GM03348 (cell line): Measurements from ENCODE around the gene MS4A15.

ENCODE experiments used
- DNase-seq: peaks from one replicate; pipeline ENCODE4 v3.0.0; 2012; ENCODE audit warnings: low spot score

MS4A15 gene

DNA sequence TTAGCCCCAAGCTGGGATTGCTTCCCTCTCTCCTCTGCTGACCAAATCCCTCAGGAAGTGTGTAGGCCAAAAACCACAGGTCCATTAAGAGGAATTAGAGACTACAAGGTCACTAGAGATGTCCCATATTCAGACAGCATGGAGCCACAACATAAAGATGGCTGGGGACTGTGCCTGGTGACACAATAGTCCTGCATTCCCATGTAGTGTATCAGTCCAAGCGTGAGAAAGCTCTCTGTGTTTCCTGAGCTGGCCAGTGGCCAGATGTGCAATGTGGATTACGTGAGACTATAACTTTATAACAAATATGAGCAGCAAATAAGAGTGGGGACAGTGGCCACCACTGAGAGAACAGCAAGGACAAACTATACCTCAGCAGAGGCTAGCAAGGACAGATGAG is 20.9 kb downstream of the MS4A15 start:
- DNase-seq, result peak; percentile 61

DNA sequence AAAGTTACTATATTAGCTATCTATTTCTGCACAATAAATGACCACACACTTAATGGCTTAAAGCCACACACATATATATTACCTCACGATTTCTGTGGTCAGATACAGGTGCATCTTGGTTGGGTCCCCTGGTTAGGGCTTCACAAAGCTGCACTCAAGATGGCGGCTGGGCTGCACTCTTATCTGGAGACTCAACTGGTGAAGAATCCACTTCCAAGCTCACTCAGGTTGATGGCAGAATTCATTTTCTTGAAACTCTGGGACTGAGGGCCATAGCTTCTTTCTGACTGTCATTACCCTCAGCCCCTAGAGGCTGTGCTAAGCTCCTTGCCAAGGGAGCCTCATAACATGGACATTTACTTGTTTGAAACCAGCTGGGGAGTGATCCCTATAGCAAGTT is 23.4 kb downstream of the MS4A15 start:
- no peak for DNase-seq

DNA sequence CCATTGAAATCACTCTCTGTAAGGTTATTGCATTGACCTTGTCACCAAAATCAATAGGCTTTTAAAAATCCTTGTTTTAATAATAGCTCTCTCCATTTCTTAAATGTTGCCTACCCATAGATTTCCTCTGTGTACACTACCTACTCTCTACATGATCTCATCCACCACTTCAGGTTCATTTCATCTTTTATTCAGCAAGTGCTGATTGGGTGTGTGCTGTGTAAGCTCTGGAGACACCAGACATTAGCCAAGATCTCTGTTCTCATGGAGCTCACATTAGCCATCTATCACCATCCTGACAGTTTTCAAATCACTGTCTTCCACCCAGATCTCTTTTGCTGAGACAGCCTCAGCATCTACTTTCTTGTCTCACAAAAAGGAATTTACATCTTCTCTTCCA is 24.1 kb downstream of the MS4A15 start:
- no peak for DNase-seq

DNA sequence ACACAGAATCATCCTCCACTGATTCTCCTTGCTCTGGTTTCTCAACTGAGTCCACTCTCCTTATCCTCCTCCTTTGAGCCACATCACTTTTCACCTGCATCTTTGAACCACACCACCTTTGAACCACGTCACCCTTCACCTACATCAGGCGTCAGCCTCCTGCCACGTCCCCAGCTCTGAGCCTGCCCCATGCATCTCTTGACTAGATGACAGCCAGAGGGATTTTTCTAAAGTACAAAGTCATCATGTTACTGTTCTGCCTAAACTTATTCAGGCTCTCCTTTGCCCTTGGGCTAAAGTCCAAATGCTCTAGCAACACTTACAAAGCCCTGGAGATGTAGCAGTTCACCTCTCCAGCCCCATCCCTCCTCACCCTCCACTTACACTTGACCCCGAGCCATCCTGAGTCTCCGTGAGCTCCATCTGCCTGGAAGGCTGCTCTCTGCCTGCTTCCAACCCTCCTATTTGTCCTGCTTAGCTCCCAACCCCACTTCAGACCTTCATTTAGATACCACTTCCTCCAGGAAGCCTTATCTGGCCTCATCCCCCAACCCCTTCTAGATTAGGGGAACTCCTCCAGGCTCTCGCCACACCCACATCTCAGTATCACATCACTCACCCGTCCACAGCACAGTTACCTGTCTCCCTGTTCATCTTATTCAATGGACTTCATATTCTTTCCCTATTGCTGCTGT is 24.8 kb downstream of the MS4A15 start:
- DNase-seq, result no peak

DNA sequence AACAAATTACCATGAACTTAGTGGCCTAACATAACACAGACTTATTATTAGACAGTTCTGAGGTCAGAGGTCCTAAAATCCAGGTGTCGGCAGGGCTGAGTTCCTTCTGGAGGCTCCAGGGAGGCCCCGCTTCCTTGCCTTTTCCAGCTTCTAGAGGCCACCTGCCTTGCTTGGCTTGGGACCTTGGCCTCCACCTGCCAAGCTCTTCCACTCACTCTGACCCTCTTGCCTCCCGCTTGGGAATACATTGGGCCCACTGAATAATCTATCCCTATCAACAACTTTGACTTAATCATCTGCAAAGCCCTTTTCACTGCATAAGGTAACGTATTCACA is 25.3 kb downstream of the MS4A15 start:
- no peak for DNase-seq

DNA sequence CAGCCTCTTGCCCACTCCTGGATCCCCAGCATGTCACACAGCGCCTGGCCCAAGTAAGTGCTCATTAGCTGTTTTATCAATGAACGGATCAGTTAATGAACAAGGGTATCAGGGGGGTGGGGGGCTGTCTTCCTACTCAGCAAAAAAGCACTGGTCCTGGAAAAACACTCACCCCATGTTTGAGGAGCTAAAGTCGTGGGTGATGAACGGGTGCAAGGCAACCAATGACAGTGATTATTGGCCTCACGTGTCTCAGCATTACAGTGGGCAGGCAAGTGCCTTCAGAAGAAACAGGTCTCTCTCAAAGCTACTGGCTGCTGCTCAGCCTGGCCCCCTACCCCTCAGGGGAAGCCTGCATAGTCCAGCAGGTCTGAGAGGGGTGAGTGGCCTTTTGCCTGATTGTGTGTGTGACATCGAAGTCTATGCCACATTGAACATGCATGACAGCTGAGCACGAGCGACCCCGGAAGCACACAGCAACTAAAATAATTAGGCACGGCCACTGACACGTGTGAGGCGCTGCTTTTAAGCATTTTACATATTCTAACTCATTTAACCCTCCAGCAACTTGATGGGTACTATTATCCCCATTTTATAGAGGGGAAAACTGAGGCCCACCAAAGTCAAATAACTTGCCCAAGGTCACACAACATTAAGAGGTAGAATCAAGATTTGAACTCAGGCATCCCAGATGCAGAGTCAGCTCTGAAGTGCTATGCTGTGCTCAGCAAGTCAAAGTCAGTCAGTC is 25.9 kb downstream of the MS4A15 start:
- DNase-seq, result no peak

DNA sequence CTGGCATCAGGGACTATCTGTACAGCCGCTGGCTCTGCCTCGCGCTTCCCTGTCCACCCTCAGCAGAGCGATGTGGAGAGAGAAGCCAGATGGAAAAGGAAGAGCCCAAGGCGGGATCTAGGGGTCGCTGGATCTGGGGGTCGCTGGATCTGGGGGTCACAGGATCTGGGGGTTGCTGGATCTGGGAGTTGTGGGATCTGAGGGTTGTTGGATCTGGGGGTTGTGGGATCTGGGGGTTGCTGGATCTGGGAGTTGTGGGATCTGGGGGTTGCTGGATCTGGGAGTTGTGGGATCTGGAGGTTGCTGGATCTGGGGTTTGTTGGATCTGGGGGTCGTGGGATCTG is 26.4 kb downstream of the MS4A15 start:
- DNase-seq, result no peak

DNA sequence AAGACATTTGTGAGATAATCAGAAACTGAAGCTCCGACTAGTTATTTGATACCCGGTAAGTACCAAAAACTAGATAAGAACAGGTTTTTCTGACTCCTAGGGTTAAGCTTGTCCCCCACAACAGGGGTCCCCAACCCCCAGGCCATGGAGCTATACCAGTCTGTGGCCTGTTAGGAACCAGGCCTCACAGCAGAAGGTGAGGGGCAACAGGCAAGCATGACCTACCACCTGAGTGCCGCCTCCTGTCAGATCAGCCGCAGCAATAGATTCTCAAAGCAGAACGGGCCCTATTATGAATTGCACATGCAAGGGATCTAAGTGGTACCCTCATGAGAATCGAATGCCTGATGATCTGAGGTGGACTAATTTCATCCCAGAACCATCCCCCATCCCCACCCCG is 27.2 kb downstream of the MS4A15 start:
- no peak for DNase-seq

DNA sequence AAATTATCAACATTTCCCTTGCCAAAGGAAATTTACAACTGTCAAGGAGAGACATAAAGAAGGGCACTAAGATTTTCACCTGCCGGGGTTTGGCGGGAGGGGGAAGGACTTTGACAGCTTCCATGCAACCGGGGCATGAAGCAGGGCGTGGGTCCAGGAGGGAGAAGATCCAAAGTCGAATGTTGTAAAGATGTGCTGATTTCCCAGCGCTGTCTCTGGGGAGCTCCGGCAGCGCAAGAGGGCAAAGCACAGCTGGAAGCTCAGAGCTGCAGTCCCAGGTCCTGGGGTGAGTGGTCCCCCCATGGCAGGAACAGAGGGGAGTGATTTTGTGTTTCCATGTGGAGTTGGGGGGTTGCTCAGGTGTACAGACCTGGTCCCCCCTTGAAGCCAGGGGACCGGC is 28.5 kb downstream of the MS4A15 start, which contains the start of gene MS4A10:
MS4A10 (plus strand) TSS at position 198 of the 400 bp plus-strand sequence. CDS start 5,003 bp downstream, outside the sequence.
- DNase-seq, result no peak

DNA sequence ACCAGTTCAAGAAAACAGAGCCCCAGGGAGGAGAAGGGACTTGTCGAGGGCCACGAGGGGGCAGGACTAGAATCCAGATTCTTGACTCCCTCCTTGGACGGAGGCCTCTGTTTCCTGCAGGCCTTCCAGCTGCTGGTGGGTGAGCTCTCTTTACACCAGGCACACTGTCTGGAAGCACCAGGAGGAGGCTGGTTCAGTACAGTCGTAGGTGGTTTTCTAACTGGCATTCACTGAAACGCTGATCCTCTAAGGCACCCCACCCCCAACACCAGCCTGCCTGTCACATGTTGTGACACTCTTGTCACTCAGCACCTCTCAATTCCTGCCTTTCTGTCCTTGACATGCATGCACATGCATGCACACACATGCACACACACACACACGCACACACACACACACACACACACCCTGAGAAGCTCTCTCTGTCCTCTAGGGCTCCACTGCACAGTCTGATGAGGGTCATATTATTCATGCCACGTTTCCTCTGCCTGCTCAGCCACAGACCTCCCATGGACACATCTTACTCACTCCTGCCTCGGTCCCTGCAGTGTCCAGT is 29.2 kb downstream of the MS4A15 start:
- no peak for DNase-seq

DNA sequence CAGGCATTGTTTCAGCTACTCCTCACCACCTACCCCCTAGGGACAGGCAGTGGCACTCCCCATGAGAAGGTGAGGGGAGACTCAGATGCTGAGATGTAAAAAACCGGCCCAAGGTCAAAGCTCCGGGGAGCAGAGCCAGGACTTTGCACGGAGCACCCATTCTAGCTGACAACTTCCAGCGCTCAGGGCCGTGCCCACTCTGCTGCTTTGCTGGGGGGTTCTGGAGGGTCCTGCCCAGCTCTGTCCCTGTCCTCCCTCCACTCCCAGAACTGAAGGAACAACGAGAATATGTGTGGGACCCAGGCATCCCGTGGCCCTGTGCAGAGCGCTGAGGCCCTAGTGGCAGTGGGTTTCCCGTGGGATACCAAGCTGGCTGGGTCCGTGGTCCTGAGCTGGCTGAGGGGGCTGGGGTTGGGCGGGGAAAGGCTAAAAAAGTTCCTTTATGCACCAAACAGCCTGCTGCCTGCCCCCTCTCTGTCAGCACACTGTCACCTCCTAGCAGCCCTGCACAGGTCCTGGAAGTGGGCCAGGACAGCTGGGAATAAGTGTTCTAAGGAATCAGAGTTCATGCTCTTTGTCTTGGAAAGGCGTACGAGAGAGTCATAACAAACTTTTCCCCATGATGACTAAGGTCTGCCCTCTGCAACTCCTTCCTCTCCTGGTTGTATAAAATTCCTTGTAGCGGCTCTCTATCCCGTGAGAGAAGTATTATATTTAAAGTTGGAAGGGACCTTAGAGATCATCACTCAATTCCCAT is 30.3 kb downstream of the MS4A15 start:
- DNase-seq, result peak; percentile 51

DNA sequence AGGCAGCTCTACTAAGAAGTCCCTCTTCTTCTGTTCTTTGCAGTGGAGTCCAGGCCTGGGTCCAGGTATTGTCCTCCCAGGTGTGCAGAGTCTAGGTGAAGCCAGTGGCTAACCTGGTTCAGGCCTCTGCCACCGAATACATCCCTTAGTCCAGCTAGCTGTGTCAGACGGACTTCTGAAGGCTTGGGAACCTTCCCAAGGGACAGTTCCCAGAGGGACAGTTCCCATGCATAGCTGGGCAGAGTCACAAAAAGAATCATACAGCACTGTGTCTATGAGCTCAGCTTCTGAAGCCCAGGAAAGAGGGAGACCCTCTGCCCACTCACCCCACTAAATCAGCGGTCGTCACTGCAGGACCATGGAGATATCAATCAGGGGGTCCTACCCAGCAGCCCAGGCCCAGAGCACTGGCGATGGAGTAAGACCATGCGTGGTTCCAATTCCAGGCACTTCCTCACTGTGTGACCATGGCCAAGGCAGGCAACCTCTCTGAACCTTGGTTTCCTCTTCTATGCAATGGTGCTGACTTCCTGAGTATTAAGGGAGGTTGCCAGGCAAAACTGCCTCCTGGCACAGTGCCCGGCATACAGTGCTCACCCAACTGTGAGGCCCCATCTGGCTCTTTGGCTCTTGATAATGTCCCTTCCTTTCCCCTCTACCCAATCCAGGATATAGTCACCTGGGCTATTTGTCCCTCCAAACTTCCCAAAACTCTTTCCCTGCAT is 31.9 kb downstream of the MS4A15 start:
- DNase-seq, result no peak

DNA sequence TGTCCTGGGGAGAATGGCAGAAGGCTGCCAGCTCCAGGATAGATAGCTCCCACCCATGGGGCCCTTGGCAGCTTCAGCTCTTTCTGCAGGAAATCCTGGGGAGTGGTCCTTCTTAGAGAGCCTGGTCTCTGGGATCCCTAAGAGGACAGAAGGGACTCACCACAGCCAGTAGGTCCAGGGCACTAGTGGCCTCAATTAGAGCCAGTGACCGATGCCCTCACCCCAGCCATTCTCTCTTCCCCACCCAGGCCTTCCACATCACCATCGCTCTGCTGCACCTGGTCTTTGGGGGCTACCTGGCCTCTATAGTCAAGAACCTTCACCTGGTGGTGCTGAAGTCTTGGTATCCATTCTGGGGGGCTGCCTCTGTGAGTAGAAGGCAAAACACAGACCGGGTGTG is 34.1 kb downstream of the MS4A15 start:
- no peak for DNase-seq

DNA sequence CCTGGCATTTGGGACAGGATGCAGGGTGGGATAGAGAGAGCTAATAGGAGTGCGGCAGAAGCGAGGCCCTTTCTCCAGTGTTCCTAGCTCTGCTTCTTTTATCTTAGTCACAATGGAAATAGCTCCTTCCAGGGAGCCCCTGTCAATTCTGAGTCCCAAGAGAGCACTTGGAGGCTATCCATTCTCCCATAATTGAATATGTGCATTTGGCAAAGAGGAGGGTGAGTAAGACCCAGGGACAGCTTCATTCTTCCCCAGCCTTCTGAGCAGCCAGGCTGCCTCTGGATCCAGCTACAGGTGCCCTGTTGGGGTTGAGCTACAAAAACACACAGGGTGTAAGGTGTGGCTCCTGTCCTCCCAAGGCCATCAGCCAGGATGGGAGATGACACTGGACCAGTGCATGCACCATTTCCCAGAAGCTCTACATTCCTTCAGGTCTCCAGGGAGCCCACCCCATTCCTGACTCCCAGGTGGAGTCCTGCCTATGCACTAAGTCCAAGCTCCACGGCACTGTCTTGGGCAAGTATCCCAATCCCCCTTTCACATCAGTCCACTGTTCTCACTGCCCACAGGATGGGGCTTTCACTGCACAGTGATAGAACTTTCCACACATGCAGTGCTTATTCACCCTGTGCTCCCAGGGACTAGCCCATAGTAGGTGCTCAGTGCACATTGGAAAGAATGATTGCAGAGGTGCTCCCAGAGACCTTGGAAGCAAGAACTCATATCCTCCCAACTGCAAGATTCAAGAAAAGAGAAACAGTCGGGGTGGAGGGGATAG is 34.7 kb downstream of the MS4A15 start:
- DNase-seq, result no peak

DNA sequence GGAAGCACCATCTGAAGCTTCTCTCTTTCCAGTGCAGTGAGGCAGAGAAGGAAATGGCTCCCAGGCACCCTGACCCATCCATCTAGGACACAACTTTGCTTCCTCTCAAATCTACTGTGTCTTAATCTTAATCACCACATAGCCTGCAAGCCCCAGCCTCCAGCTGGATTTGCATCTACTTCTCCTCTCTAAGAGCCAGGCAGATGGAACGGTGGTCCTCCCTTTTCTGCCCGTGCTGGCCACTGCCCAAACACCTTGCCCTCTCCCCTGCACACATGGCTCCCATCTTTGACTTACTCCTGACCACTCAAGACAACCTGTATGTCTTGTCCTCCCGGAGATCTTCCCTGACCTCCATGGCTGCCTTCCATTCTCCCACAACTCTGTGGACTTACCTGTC is 35.9 kb downstream of the MS4A15 start:
- DNase-seq, result no peak

DNA sequence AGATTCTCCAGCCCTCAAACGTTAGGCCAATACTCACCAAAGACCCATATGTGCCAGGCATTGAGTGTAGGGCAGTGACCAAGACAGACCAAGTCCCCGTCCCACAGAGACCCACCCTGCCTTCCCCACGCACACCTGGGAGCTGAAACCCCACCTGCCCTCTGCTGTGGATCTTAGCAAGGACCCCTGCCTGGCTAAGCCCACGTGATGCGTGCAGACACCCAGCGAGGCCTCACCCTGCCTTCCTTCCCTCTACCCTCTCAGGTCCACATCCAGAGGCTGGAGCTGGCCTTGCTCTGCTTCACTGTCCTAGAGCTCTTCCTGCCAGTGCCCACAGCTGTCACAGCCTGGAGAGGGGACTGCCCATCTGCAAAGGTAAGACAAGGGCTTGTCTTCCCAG is 38.6 kb downstream of the MS4A15 start:
- DNase-seq, result no peak

DNA sequence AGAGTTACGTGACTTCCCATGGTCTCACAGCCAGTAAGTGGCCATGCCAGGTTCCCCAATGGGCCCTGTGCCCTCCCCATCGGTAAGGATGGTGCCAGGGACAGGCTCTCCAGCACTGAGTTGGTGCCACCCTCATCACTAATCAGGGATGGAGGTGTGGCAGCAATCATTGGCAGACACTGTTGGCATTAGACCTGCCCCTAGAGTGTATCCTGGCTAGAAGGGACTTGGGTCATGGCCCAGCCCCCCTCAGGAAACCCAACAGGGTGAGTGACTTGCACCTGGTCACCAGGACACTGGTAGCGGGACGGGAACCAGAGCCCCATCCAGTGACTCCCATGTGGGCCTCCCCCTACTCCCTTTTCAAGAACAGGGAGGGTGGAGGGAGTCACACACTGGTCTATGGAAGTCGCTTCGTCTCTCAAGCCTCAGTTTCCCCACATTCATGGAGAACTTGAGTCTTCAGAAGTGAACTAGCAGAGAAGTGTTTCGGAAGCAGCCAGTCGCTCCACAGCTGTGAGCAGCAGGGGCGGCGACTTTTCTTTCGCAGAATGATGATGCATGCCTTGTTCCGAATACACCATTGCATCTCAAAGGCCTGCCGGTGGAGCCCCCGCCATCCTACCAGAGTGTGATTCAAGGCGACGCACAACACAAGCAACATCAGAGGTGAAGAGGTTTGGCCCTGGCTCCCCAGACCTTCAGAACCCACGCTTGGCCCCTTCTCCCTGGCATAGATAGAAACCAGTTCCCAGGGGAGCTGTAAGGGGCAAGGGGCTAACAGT is 41.4 kb downstream of the MS4A15 start:
- no peak for DNase-seq

DNA sequence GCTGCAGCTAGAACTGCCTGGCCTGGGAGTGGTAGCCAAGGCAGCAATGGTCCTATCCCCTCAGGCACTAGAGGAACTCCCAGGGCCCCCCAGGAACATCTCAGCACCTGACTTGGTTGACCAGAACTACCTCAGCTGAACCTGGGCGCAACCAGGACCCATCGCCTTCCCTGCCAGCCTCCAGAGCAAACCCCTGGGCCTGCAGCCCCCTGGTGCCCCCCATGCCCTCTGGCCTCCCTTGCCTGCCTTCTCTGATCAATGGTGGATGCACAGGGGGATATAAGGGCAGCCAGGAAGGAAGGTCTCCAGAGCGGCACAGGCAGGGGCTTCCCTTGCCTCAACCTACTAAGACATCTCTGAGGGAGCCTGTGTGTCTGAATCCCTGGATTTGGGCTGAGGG is 42.0 kb downstream of the MS4A15 start:
- no peak for DNase-seq

DNA sequence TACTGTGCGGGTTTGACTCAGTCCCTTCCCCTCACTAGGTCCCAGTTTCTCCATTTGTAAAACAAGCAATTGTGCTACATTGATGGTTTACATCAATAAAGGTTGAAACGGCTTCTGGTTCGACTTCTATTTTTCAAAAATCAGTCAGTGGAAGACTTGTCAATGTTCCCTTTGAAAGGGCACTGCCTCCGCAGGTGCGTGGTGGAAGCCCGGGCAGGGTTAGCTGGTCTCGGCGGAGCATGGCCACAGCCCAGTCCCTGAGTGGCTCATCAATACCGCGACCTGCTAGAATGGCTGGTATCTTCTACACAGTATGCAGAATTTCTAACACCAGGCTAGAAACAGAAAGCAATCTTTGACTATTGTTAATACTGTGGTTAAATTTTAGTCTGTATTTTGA is 44.5 kb downstream of the MS4A15 start:
- no peak for DNase-seq

DNA sequence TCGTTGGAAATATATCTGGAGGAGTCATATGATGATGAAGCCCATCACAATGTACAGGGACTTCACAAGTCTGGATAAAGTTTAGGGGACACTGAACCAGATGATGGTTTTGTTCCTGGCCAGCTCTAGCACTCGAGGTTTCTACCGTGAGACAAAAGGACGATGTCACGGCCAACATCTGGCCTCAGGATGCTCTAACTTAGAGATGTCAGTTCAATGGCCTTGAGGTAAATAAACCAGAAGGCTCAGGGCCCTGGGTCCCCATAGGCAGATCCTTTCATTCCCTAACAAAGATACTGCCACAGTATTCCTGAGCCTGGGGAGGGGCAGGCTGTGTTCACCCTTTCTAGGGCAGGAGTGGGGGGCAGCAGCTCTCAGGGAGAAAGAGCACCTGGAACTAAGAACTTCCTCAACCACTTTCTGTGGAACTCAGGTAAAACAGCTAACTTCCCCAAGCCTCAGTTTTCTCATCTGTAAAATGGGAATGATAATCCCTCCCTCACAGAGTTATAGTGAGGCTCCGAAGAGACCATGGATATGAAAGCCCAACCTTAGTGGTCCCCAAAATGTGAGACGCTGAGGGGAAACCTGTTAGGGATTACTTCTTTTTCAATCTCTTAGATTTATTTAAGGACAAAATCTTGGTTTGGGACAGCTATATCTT is 46.7 kb downstream of the MS4A15 start:
- no peak for DNase-seq
